Tibial artery (tissue), 4 donors: ENCODE results near the gene CD1D.

Experiments
- DNase-seq, 2 donors: peaks; one replicate each; pipeline ENCODE4 v3.0.0-alpha.2; 2019
- H3K27ac ChIP-seq, 2 donors: fragments of 200-600 bp; sonication (generic) in 1 of 2; 1 replicate in 1 of 2; 2 replicates in 1 of 2; pipeline ENCODE4 v1.5.1; 2018 to 2019; ENCODE audit warnings: mild to moderate bottlenecking in 1 of 2
- H3K27me3 ChIP-seq, 2 donors: fragments of 200-600 bp; sonication (generic) in 1 of 2; one replicate each; pipeline versions ENCODE4 v1.5.1 to v1.6.0; 2016 to 2019
- H3K36me3 ChIP-seq, 3 donors: fragments of 200-600 bp; sonication (generic) in 2 of 3; one replicate each; pipeline ENCODE4 v1.5.1; 2016 to 2019; ENCODE audit warnings: mild to moderate bottlenecking in 2 of 3
- H3K4me1 ChIP-seq, 4 donors: fragments of 200-600 bp; sonication (generic) in 2 of 4; 1 replicate in 3 of 4; 2 replicates in 1 of 4; pipeline ENCODE4 v1.5.1; 2016 to 2019
- H3K4me3 ChIP-seq, 2 donors: fragments of 200-600 bp; sonication (generic) in 1 of 2; 1 replicate in 1 of 2; 2 replicates in 1 of 2; pipeline ENCODE4 v1.5.1; 2018 to 2019; ENCODE audit warnings: mild to moderate bottlenecking in 2 of 2
- H3K9me3 ChIP-seq, 3 donors: fragments of 200-600 bp; sonication (generic) in 1 of 3; one replicate each; pipeline ENCODE4 v1.5.1; 2016 to 2019
- intact Hi-C: fragments of 100-400 bp; cut with DNase I; formaldehyde crosslinking; loops from one replicate; pipeline ENCODE4 v1.15.0; 2023; ENCODE audit warnings: low total_unique reads
- TF ChIP-seq, protein P1 (sequence below), 2 experiments: fragments of 200-600 bp in 1 of 2; fragments of 450-650 bp in 1 of 2; IDR thresholded peaks; one replicate each; pipeline ENCODE4 v1.5.1; 2017 to 2019; ENCODE audit warnings: antibody characterized with exemption in 2 of 2, mild to moderate bottlenecking in 1 of 2, moderate library complexity in 1 of 2

Gene CD1D

DNA sequence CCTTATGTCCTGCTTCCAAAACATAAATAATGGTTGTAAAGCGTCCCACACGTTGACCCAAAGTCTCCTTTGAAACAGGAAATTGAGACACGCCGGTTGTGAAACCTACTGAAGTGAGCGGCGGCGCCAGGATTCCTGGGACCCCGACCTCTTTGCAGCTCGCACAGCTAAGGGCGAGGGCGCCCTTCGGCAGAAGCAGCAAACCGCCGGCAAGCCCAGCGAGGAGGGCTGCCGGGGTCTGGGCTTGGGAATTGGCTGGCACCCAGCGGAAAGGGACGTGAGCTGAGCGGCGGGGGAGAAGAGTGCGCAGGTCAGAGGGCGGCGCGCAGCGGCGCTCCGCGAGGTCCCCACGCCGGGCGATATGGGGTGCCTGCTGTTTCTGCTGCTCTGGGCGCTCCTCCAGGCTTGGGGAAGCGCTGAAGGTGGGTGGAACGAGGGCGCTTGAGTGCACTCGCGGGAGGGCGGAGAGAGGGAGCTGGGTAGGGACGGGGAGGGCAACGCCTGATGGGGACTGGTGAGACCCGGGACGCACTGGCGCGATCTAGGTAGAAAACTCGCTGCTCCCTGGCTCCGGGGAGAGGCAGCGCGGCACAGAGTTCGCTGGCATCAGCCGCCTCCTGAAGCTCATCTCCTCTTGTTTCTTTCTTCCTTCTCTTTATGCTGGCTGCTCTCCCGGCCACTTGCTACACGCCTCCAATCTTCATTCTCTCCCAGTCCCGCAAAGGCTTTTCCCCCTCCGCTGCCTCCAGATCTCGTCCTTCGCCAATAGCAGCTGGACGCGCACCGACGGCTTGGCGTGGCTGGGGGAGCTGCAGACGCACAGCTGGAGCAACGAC, at the start of gene CD1D:
Gene CD1D, plus strand, starts transcription at position 155 of the 836 bp plus-strand sequence. Its CDS starts 207 bp downstream, at position 362.
- intact Hi-C loops = no loop called here
- DNase-seq = peak in 1 of 2 donors; percentile 42
- Histone ChIP-seq H3K9me3 (no peaks in the 10 kb centered on the region), H3K36me3 (no peaks in the 10 kb centered on the region), H3K27ac (peak within 1 kb of the TSS in 1 of 2 donors; percentile 20), H3K4me1 (peaks cover 0 to 19% (median 6%) of the 10 kb centered on the region in 4 donors), H3K4me3 (peak within 1 kb of the TSS; percentile 47 to 58), H3K27me3 (peaks cover 0 to 21% of the 10 kb centered on the region in 2 donors)
- TF ChIP-seq, protein P1, sequence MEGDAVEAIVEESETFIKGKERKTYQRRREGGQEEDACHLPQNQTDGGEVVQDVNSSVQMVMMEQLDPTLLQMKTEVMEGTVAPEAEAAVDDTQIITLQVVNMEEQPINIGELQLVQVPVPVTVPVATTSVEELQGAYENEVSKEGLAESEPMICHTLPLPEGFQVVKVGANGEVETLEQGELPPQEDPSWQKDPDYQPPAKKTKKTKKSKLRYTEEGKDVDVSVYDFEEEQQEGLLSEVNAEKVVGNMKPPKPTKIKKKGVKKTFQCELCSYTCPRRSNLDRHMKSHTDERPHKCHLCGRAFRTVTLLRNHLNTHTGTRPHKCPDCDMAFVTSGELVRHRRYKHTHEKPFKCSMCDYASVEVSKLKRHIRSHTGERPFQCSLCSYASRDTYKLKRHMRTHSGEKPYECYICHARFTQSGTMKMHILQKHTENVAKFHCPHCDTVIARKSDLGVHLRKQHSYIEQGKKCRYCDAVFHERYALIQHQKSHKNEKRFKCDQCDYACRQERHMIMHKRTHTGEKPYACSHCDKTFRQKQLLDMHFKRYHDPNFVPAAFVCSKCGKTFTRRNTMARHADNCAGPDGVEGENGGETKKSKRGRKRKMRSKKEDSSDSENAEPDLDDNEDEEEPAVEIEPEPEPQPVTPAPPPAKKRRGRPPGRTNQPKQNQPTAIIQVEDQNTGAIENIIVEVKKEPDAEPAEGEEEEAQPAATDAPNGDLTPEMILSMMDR (IDR thresholded peaks at IDR 0.05) = no peak

DNA sequence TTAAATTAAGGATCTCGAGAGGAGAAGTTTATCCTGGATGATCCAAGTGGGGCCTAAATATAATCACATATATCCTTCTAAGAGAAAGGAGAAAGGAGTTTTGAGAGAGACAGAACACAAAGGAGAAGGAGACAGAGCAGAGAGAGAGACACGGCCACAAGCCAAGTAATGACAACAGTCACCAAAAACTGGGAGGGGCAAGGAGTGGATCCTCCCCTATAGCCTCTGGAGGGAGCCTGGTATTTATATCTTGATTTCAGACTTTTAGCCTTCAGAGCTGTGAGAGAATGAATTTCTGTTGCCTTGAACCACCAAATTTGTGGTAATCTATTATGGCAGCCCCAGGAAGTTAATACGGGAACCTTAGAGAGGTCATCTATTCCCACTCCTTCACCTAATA, 49.5 kb upstream of the CD1D start:
- TF ChIP-seq, protein P1 (IDR thresholded peaks at IDR 0.05) = no peak
- H3K27ac ChIP-seq = no peak overlapping the region
- no peaks in the 10 kb centered on the region for H3K4me1 ChIP-seq
- no peaks in the 10 kb centered on the region for H3K36me3 ChIP-seq
- no peak overlapping the region for H3K4me3 ChIP-seq
- no peaks in the 10 kb centered on the region for H3K9me3 ChIP-seq
- intact Hi-C loops = no loop called here
- DNase-seq = no peak
- H3K27me3 ChIP-seq = no peaks in the 10 kb centered on the region

DNA sequence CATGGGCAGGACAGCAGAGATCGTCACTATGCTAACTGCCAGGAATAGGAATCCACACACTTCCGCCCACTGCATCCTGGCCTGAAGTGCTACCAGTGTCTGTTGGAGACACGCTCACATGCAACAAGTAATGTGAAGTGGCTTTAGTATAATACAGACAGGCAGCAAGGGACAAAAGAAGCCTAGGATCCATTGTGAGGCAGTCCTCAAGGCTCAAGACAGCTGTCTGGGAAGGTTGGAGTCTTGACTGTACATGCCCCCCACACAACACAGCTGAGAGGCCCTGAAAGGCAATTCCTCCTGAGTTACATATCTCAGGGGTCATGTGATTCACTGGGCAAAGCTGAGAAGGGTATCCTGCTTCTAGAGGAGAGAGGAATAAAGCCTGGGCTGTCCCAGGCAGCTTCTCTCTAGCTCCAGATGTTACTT, 39.9 kb upstream of the CD1D start:
- H3K27ac ChIP-seq = no peak overlapping the region
- no peaks in the 10 kb centered on the region for H3K9me3 ChIP-seq
- no peak for DNase-seq
- H3K36me3 ChIP-seq = no peaks in the 10 kb centered on the region
- H3K27me3 ChIP-seq = no peaks in the 10 kb centered on the region
- peaks cover 0 to 11% (median 4%) of the 10 kb centered on the region in 4 donors for H3K4me1 ChIP-seq
- intact Hi-C loops = no loop called here
- no peak overlapping the region for H3K4me3 ChIP-seq
- TF ChIP-seq, protein P1 (IDR thresholded peaks at IDR 0.05) = no peak

DNA sequence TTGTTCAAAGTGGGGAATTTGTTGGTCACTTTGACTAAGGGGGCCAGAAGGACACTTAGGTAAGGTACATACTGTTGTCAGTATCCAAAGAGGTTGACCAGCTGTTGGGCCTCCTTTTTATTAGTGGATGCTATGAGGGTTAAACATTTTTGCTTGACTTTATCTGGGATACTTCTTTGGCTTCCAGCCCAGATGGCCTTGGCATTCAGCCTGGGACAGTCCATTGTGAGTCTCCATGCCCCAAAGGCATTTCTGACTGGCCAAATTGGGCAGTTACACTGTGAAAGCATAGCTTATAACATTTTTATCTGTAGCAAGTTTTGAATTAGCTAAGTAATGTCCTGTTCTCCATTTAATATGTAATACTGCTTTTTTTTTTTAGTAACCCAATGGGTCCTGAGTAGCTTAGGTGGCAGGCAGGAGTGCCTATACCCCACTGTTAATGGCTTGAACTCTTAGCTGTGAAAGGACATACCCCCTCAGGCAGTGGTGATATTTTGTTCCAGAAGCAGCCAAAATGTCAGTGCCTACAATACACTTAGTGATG, 35.4 kb upstream of the CD1D start:
- no peaks in the 10 kb centered on the region for H3K36me3 ChIP-seq
- intact Hi-C loops = no loop called here
- no peaks in the 10 kb centered on the region for H3K27me3 ChIP-seq
- H3K4me1 ChIP-seq = peaks cover 3 to 23% (median 16%) of the 10 kb centered on the region in 4 donors
- H3K9me3 ChIP-seq = no peaks in the 10 kb centered on the region
- TF ChIP-seq, protein P1 (IDR thresholded peaks at IDR 0.05) = no peak
- H3K4me3 ChIP-seq = no peak overlapping the region
- peak overlapping the region; percentile 35 to 45 for H3K27ac ChIP-seq
- no peak for DNase-seq

DNA sequence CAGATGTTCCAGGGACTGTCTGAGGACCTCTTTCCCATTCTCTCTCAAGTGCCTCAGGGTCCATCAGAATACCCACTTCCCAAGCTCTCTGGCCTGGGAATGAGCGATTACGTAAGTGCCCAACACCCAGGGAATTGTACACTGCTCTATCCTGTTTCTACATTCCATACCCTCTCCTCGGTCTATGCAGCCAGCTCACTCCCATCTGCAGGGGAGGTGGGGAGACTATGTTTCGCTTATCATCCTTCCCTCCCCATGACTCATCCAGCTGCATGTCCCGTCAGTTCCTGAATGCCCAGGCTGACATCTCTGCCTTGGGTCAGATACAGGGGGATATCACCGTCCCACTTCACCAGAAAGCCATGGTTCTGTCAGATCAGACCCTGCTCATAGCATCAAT, 34.5 kb upstream of the CD1D start:
- H3K27me3 ChIP-seq = no peaks in the 10 kb centered on the region
- DNase-seq = no peak
- H3K27ac ChIP-seq = peak overlapping the region in 1 of 2 donors; percentile 45
- no peaks in the 10 kb centered on the region for H3K9me3 ChIP-seq
- no peak overlapping the region for H3K4me3 ChIP-seq
- TF ChIP-seq, protein P1 (IDR thresholded peaks at IDR 0.05) = no peak
- H3K4me1 ChIP-seq = peaks cover 3 to 26% (median 18%) of the 10 kb centered on the region in 4 donors
- H3K36me3 ChIP-seq = no peaks in the 10 kb centered on the region
- intact Hi-C loops = no loop called here
